Neural progenitor cell (in vitro differentiated cells): Measurements from ENCODE around the gene PSMD14. TPM values are rescaled to one million over a fixed set of nuclear protein-coding genes. Genes with fewer than 3 reads are reported as not detected.

ENCODE experiments used
- DNase-seq: peaks from one replicate; pipeline ENCODE4 v3.0.0-alpha.2; 2016; ENCODE audit warnings: low spot score
- H2AFZ ChIP-seq: fragments of 200-600 bp; sonication (generic); replicated peaks from 2 replicates; pipeline ENCODE4 v1.6.1; 2016; ENCODE audit warnings: antibody characterized with exemption
- H3F3A ChIP-seq: fragments of 200-600 bp; sonication (generic); 2 replicates; pipeline ENCODE4 v1.6.1; 2016; ENCODE audit warnings: antibody characterized with exemption, low read depth
- H3K27ac ChIP-seq: fragments of 200-600 bp; sonication (generic); 2 replicates; pipeline ENCODE4 v1.5.1; 2016; ENCODE audit warnings: mild to moderate bottlenecking
- H3K27me3 ChIP-seq: fragments of 200-600 bp; sonication (generic); 2 replicates; pipeline ENCODE4 v1.6.1; 2016; ENCODE audit warnings: mild to moderate bottlenecking, moderate library complexity
- H3K36me3 ChIP-seq: fragments of 200-600 bp; sonication (generic); 2 replicates; pipeline ENCODE4 v1.5.1; 2016
- H3K4me1 ChIP-seq: fragments of 200-600 bp; sonication (generic); 2 replicates; pipeline ENCODE4 v1.6.1; 2016; ENCODE audit warnings: mixed run types
- H3K4me2 ChIP-seq: fragments of 200-600 bp; sonication (generic); 2 replicates; pipeline ENCODE4 v1.6.1; 2016
- H3K4me3 ChIP-seq: fragments of 200-600 bp; sonication (generic); 2 replicates; pipeline ENCODE4 v1.5.1; 2016
- H3K79me2 ChIP-seq: fragments of 200-600 bp; sonication (generic); 2 replicates; pipeline ENCODE4 v1.6.1; 2016; ENCODE audit warnings: low read depth
- H3K9ac ChIP-seq: fragments of 200-600 bp; sonication (generic); 2 replicates; pipeline ENCODE4 v1.6.1; 2016
- H3K9me3 ChIP-seq: fragments of 200-600 bp; sonication (generic); 2 replicates; pipeline ENCODE4 v1.5.1; 2016; ENCODE audit warnings: low read depth
- H4K20me1 ChIP-seq: fragments of 200-600 bp; sonication (generic); 2 replicates; pipeline ENCODE4 v1.6.1; 2016; ENCODE audit warnings: low read depth
- H3K27ac Mint-ChIP-seq: 3 replicates; pipeline ENCODE4 v1.8.0; 2021; ENCODE audit warnings: mixed read lengths
- H3K27me3 Mint-ChIP-seq: 2 replicates; pipeline ENCODE4 v1.8.0; 2022; ENCODE audit warnings: low read depth, mild to moderate bottlenecking, inconsistent platforms, moderate library complexity, mixed read lengths; ENCODE audit not compliant: insufficient read depth
- H3K36me3 Mint-ChIP-seq: 3 replicates; pipeline ENCODE4 v1.8.0; 2021; ENCODE audit warnings: mixed read lengths
- H3K4me1 Mint-ChIP-seq: 3 replicates; pipeline ENCODE4 v1.8.0; 2021; ENCODE audit warnings: mixed read lengths
- H3K4me3 Mint-ChIP-seq: 3 replicates; pipeline ENCODE4 v1.8.0; 2021; ENCODE audit warnings: mild to moderate bottlenecking, moderate library complexity, mixed read lengths
- H3K9me3 Mint-ChIP-seq: 3 replicates; pipeline ENCODE4 v1.8.0; 2020; ENCODE audit warnings: mixed read lengths
- EZH2 ChIP-seq: fragments of 200-600 bp; sonication (generic); IDR thresholded peaks from 2 replicates; pipeline ENCODE4 v1.6.1; 2017; ENCODE audit warnings: antibody characterized with exemption, mild to moderate bottlenecking, moderate library complexity
- EZH2phosphoT487 ChIP-seq: fragments of 200-600 bp; sonication (generic); IDR thresholded peaks from 2 replicates; pipeline ENCODE4 v1.6.1; 2017; ENCODE audit warnings: antibody characterized with exemption
- total RNA-seq: library from RNA; depleted of rRNA; stranded (reverse); fragments of >200 nt; gene quantifications from 2 replicates; pipeline ENCODE4 v1.2.3, GENCODE V29; 2015; ENCODE audit warnings: low replicate concordance
- TF ChIP-seq, protein P1 (sequence below): fragments of 200-600 bp; sonication (generic); IDR thresholded peaks from 2 replicates; pipeline ENCODE4 v1.5.1; 2017; ENCODE audit warnings: antibody characterized with exemption, mild to moderate bottlenecking

Gene PSMD14
- total RNA-seq, 1 donor from 2014 or later: 152 TPM

DNA sequence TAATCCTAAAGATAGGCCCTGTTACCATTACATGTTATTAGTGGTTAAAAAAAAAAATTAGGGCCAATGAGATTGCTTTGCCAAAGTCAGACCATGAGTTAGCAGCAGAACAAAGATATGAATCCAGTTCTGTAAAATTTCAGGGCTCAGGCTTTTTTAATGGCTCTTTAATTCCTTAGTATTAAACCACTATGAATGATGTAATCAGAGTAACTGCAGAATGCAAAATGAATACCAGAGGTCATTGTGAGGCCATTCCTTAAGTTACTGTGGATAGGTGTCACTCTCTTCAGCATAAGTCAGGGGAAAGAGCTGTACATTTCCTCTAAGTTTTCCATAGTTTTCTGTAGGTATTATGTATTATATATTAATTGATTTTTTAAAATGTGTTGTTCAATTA, 65.7 kb downstream of the PSMD14 start:
- H3K27ac Mint-ChIP-seq: no peak overlapping the region
- TF ChIP-seq, protein P1, sequence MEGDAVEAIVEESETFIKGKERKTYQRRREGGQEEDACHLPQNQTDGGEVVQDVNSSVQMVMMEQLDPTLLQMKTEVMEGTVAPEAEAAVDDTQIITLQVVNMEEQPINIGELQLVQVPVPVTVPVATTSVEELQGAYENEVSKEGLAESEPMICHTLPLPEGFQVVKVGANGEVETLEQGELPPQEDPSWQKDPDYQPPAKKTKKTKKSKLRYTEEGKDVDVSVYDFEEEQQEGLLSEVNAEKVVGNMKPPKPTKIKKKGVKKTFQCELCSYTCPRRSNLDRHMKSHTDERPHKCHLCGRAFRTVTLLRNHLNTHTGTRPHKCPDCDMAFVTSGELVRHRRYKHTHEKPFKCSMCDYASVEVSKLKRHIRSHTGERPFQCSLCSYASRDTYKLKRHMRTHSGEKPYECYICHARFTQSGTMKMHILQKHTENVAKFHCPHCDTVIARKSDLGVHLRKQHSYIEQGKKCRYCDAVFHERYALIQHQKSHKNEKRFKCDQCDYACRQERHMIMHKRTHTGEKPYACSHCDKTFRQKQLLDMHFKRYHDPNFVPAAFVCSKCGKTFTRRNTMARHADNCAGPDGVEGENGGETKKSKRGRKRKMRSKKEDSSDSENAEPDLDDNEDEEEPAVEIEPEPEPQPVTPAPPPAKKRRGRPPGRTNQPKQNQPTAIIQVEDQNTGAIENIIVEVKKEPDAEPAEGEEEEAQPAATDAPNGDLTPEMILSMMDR: no peak
- TF ChIP-seq EZH2phosphoT487 (no peak), EZH2 (no peak)

DNA sequence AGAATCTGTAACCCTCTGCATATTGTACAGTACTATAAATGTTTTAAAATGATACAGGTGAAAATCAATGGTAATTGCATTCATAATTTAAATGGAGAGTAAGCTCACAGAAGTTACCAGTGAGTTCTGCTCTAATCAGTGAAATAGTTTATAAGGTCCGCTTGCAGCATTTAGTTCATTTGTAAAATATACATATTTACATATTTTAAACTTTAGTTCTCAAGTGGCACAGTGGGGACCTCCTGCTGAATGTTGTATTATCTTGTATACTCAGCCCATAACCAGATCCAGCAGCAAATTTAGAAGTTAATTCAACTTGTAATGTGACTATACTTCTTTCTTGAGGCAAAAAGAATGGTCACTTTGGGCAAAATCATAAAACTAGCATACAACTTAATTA, 66.2 kb downstream of the PSMD14 start:
- H3K4me3 Mint-ChIP-seq: no peak overlapping the region
- H3K36me3 Mint-ChIP-seq: peaks cover 10% of the 10 kb centered on the region
- Histone ChIP-seq H3K9me3 (no peaks in the 10 kb centered on the region), H3F3A (peaks cover 19% of the 10 kb centered on the region), H3K4me1 (peaks cover 23% of the 10 kb centered on the region), H3K4me2 (no peak overlapping the region), H3K27me3 (no peaks in the 10 kb centered on the region), H4K20me1 (peaks cover 9% of the 10 kb centered on the region), H3K9ac (no peak overlapping the region), H3K79me2 (peaks cover 3% of the 10 kb centered on the region), H3K36me3 (peaks cover 12% of the 10 kb centered on the region), H3K27ac (no peak overlapping the region), H2AFZ (no peak overlapping the region), H3K4me3 (no peak overlapping the region)
- H3K27ac Mint-ChIP-seq: no peak overlapping the region
- DNase-seq: no peak
- no peaks in the 10 kb centered on the region for H3K27me3 Mint-ChIP-seq
- no peaks in the 10 kb centered on the region for H3K9me3 Mint-ChIP-seq
- no peak for TF ChIP-seq EZH2phosphoT487
- peaks cover 17% of the 10 kb centered on the region for H3K4me1 Mint-ChIP-seq

More for the DNA sequence above, 65.7 kb downstream of the PSMD14 start:
- peaks cover 3% of the 10 kb centered on the region for H3K79me2 ChIP-seq
- Mint-ChIP-seq H3K4me3 (no peak overlapping the region), H3K4me1 (peaks cover 17% of the 10 kb centered on the region), H3K9me3 (no peaks in the 10 kb centered on the region), H3K27me3 (no peaks in the 10 kb centered on the region), H3K36me3 (peaks cover 10% of the 10 kb centered on the region)
- peaks cover 23% of the 10 kb centered on the region for H3K4me1 ChIP-seq
- peaks cover 19% of the 10 kb centered on the region for H3F3A ChIP-seq
- H3K27ac ChIP-seq: no peak overlapping the region
- no peaks in the 10 kb centered on the region for H3K27me3 ChIP-seq
- DNase-seq: no peak
- H3K9ac ChIP-seq: no peak overlapping the region
- H3K36me3 ChIP-seq: peaks cover 12% of the 10 kb centered on the region
- H3K4me2 ChIP-seq: no peak overlapping the region
- H3K4me3 ChIP-seq: no peak overlapping the region
- no peaks in the 10 kb centered on the region for H3K9me3 ChIP-seq
- peaks cover 9% of the 10 kb centered on the region for H4K20me1 ChIP-seq
- H2AFZ ChIP-seq: no peak overlapping the region

DNA sequence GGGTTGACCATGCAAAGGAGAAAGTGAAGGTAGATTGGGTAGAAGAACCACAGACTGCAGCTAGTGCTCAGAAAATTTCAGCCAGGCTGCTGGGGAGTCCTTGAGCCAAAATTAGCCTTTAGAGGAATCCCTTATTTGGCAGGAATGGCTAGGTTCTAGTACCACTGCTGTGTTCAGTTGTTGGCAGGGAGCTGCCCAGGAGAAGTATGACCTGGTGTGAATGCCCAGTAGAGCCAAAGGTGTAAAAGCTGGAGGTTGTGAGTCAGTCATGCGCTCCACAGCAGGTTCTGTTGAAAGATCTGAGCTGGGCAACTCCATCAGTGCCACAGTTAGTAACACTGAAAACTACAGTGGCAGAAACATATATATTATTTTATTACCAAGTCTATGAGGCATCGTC, 71.5 kb downstream of the PSMD14 start:
- Histone ChIP-seq H3K4me3 (no peak overlapping the region), H3K4me1 (no peaks in the 10 kb centered on the region), H3K36me3 (no peaks in the 10 kb centered on the region), H3K79me2 (no peaks in the 10 kb centered on the region), H2AFZ (no peak overlapping the region), H3F3A (no peaks in the 10 kb centered on the region), H4K20me1 (no peaks in the 10 kb centered on the region), H3K9ac (no peak overlapping the region), H3K9me3 (no peaks in the 10 kb centered on the region), H3K27ac (no peak overlapping the region), H3K27me3 (no peaks in the 10 kb centered on the region), H3K4me2 (no peak overlapping the region)
- Mint-ChIP-seq H3K27ac (no peak overlapping the region), H3K4me3 (no peak overlapping the region), H3K36me3 (no peaks in the 10 kb centered on the region), H3K27me3 (no peaks in the 10 kb centered on the region), H3K4me1 (no peaks in the 10 kb centered on the region), H3K9me3 (no peaks in the 10 kb centered on the region)
- no peak for DNase-seq
- no peak for TF ChIP-seq EZH2
- no peak for TF ChIP-seq EZH2phosphoT487
- TF ChIP-seq, protein P1: no peak

DNA sequence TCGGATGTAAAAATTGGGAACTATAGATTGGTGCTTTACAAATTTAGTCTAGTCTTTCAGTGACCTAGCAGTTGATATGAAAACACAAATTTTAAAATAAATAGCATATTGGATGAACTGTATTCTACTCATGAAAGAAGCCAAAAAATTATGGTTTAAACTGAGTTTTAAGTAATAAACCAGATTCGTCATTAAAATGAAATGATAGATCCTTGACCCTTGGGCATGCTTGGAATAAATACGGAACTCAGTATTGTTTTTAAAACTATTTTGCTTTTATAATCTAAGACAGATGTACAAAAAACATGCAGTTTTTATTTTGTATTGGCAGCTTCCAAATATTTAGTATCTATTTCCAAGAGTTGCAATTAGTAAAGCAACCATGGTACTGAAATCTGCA, 73.3 kb downstream of the PSMD14 start:
- H3K4me1 Mint-ChIP-seq: no peaks in the 10 kb centered on the region
- Histone ChIP-seq H3K27me3 (no peaks in the 10 kb centered on the region), H3K79me2 (no peaks in the 10 kb centered on the region), H3K9ac (no peak overlapping the region), H3K4me1 (no peaks in the 10 kb centered on the region), H2AFZ (no peak overlapping the region), H4K20me1 (no peaks in the 10 kb centered on the region), H3K27ac (no peak overlapping the region), H3K4me2 (no peak overlapping the region), H3K4me3 (no peak overlapping the region), H3K36me3 (no peaks in the 10 kb centered on the region), H3F3A (no peaks in the 10 kb centered on the region), H3K9me3 (no peaks in the 10 kb centered on the region)
- no peak overlapping the region for H3K27ac Mint-ChIP-seq
- H3K9me3 Mint-ChIP-seq: no peaks in the 10 kb centered on the region
- H3K4me3 Mint-ChIP-seq: no peak overlapping the region
- H3K27me3 Mint-ChIP-seq: no peaks in the 10 kb centered on the region
- TF ChIP-seq EZH2phosphoT487 (no peak), EZH2 (no peak)
- TF ChIP-seq, protein P1: no peak
- no peak for DNase-seq
- H3K36me3 Mint-ChIP-seq: peaks cover 4% of the 10 kb centered on the region
